BE2C (cell line): Measurements from ENCODE around the gene TMEM106C.

Source experiments
- DNase-seq: peaks from one replicate; pipeline ENCODE4 v3.0.0-alpha.2; 2020
- H3K27me3 ChIP-seq: fragments of 250-450 bp; sonication (Bioruptor Pico); 2 replicates; pipeline ENCODE4 v1.5.1; 2020; ENCODE audit warnings: mild to moderate bottlenecking
- H3K36me3 ChIP-seq: fragments of 250-450 bp; sonication (Bioruptor Pico); 2 replicates; pipeline ENCODE4 v1.5.1; 2020; ENCODE audit warnings: mild to moderate bottlenecking
- H3K4me1 ChIP-seq: fragments of 250-450 bp; sonication (Bioruptor Pico); 2 replicates; pipeline ENCODE4 v1.5.1; 2020
- H3K4me3 ChIP-seq: 2 replicates; pipeline ENCODE4 v1.5.1; 2011; ENCODE audit warnings: low read depth, low read length
- H3K9me3 ChIP-seq: fragments of 250-450 bp; sonication (Bioruptor Pico); 2 replicates; pipeline ENCODE4 v1.5.1; 2020
- CTCF ChIP-seq: IDR thresholded peaks from 2 replicates; pipeline ENCODE4 v1.5.1; 2012; ENCODE audit warnings: mild to moderate bottlenecking, low read depth, low read length

The TMEM106C gene

GRCh38 chr12:47975036-47975620 lies 11.7 kb downstream of the TMEM106C start:
- TF ChIP-seq CTCF, result no peak
- Histone ChIP-seq H3K9me3 (no peaks in the 10 kb centered on the region), H3K36me3 (no peaks in the 10 kb centered on the region), H3K27me3 (no peaks in the 10 kb centered on the region; the same call in 1 of the 2 replicates), H3K4me3 (no peak overlapping the region), H3K4me1 (no peaks in the 10 kb centered on the region)
- DNase-seq, result no peak

- no peaks in the 10 kb centered on the region for H3K9me3 ChIP-seq
- H3K36me3 ChIP-seq, result no peaks in the 10 kb centered on the region
- H3K27me3 ChIP-seq, result no peaks in the 10 kb centered on the region; the same call in 1 of the 2 replicates
- H3K4me3 ChIP-seq, result no peak overlapping the region
- no peak for TF ChIP-seq CTCF
- no peak for DNase-seq
- H3K4me1 ChIP-seq, result no peaks in the 10 kb centered on the region
These were observed 12.4 kb downstream of the TMEM106C start for GRCh38 chr12:47975816-47976215.

- no peak for DNase-seq
These were observed 13.8 kb downstream of the TMEM106C start for GRCh38 chr12:47977046-47977771.

GRCh38 chr12:47977772-47978597 lies 14.6 kb downstream of the TMEM106C start:
- Histone ChIP-seq H3K9me3 (no peaks in the 10 kb centered on the region), H3K4me3 (no peak overlapping the region), H3K27me3 (no peaks in the 10 kb centered on the region), H3K4me1 (no peaks in the 10 kb centered on the region), H3K36me3 (no peaks in the 10 kb centered on the region)
- TF ChIP-seq CTCF, result no peak
- DNase-seq, result no peak

More at GRCh38 chr12:47977046-47977771, 13.8 kb downstream of the TMEM106C start:
- H3K9me3 ChIP-seq, result no peaks in the 10 kb centered on the region
- no peaks in the 10 kb centered on the region for H3K4me1 ChIP-seq
- no peaks in the 10 kb centered on the region for H3K36me3 ChIP-seq
- TF ChIP-seq CTCF, result no peak
- no peaks in the 10 kb centered on the region; the same call in 1 of the 2 replicates for H3K27me3 ChIP-seq
- H3K4me3 ChIP-seq, result no peak overlapping the region

- Histone ChIP-seq H3K27me3 (no peaks in the 10 kb centered on the region), H3K36me3 (no peaks in the 10 kb centered on the region), H3K4me1 (no peaks in the 10 kb centered on the region), H3K4me3 (no peak overlapping the region), H3K9me3 (no peaks in the 10 kb centered on the region)
- TF ChIP-seq CTCF, result no peak
- no peak for DNase-seq
These were observed 15.1 kb downstream of the TMEM106C start for GRCh38 chr12:47978598-47978873.
